GM12878 (cell line): ENCODE results near the gene CEP170B. TPM values are rescaled to one million over a fixed set of nuclear protein-coding genes. Genes with fewer than 3 reads are reported as not detected.
"Not testable (repeated sequence)": the region's sequence is repeated elsewhere in the genome, so short reads cannot be mapped to it uniquely, and the experiment has no call there.

Experiments used
- ATAC-seq: fragments of 200-7000 bp; cut with Tn5 transposase; 3 replicates; pipeline ENCODE4 v1.9.1; 2020; ENCODE audit warnings: mild to moderate bottlenecking, moderate library complexity
- BruUV-seq: library from RNA; stranded (reverse); fragments of 400-500 nt; replicated peaks from 2 replicates; lab custom pipeline; 2021; lab: Mats Ljungman, UMichigan
- CTCF ChIA-PET: fragments of 300-600 bp; sonication (Branson Sonifier 250); formaldehyde crosslinking; extraction: SDS; loops from one replicate; lab custom pipeline; 2021; ENCODE audit warnings: inconsistent platforms; lab: Yijun Ruan, JAX
- POLR2A ChIA-PET: fragments of 350-600 bp; formaldehyde crosslinking; extraction: SDS; loops from one replicate; lab custom pipeline; 2021; ENCODE audit warnings: inconsistent platforms; lab: Charles Lee
- RAD21 ChIA-PET: fragments of 300-600 bp; sonication (Branson Sonifier 250); formaldehyde crosslinking; loops from one replicate; lab custom pipeline; 2023; ENCODE audit warnings: antibody characterized with exemption; ENCODE audit not compliant: unreplicated experiment; lab: Charles Lee
- SMC1A ChIA-PET: fragments of 300-600 bp; sonication (Branson Sonifier 250); formaldehyde crosslinking; loops from one replicate; lab custom pipeline; 2023; ENCODE audit not compliant: unreplicated experiment, uncharacterized antibody; lab: Charles Lee
- DNase-seq: peaks from one replicate; pipeline ENCODE4 v3.0.0-alpha.2; 2011; ENCODE audit warnings: low read depth, low spot score
- FAIRE-seq: peaks from 3 replicates; lab custom pipeline; 2011; peaks lifted over from hg19 to GRCh38; lab: Jason Lieb, UNC
- H2AFZ ChIP-seq: 2 replicates; pipeline ENCODE4 v1.6.0; 2011; ENCODE audit warnings: low read depth, low read length, control low read depth; ENCODE audit not compliant: control insufficient read depth
- H3K27ac ChIP-seq: 2 replicates; pipeline ENCODE4 v1.5.1; 2011; ENCODE audit warnings: control low read depth; ENCODE audit not compliant: control insufficient read depth, insufficient read depth
- H3K27me3 ChIP-seq, 2 experiments: replicated peaks in 1 of 2; 2 replicates each; pipeline versions ENCODE4 v1.6.0 to v1.6.1; 2011; ENCODE audit warnings: low read length in 1 of 2; ENCODE audit not compliant: control insufficient read depth in 2 of 2, insufficient read depth in 2 of 2
- H3K36me3 ChIP-seq, 2 experiments: 2 replicates each; pipeline ENCODE4 v1.5.1; 2011; ENCODE audit warnings: low read length in 1 of 2; ENCODE audit not compliant: control insufficient read depth in 2 of 2, insufficient read depth in 2 of 2
- H3K4me1 ChIP-seq: 2 replicates; pipeline ENCODE4 v1.6.1; 2011; ENCODE audit warnings: mild to moderate bottlenecking, low read length, moderate library complexity, mixed read lengths; ENCODE audit not compliant: control insufficient read depth, insufficient read depth
- H3K4me2 ChIP-seq: 2 replicates; pipeline ENCODE4 v1.6.0; 2011; ENCODE audit warnings: control low read depth; ENCODE audit not compliant: control insufficient read depth, insufficient read depth
- H3K4me3 ChIP-seq: fragments of 200-600 bp; sonication (generic); 2 replicates; pipeline ENCODE4 v1.5.1; 2016
- H3K79me2 ChIP-seq: 2 replicates; pipeline ENCODE4 v1.6.0; 2011; ENCODE audit warnings: low read length; ENCODE audit not compliant: control insufficient read depth, insufficient read depth
- H3K9ac ChIP-seq: 2 replicates; pipeline ENCODE4 v1.8.0; 2011; ENCODE audit warnings: low read length, control low read depth, mixed read lengths; ENCODE audit not compliant: control insufficient read depth, insufficient read depth
- H3K9me3 ChIP-seq: replicated peaks from 3 replicates; pipeline ENCODE4 v1.5.1; 2011; ENCODE audit warnings: mild to moderate bottlenecking, low read length; ENCODE audit not compliant: control insufficient read depth, insufficient read depth
- H4K20me1 ChIP-seq: 2 replicates; pipeline ENCODE4 v1.6.0; 2011; ENCODE audit not compliant: control insufficient read depth, insufficient read depth
- IKZF2 ChIP-seq, 2 experiments: fragments of 450-650 bp; IDR thresholded peaks; 2 replicates each; pipeline ENCODE4 v1.6.1; 2017; ENCODE audit warnings: mild to moderate bottlenecking in 2 of 2, moderate library complexity in 2 of 2
- RCOR1 ChIP-seq: conservative IDR thresholded peaks from 2 replicates; pipeline ENCODE4 v1.6.1; 2012; ENCODE audit warnings: low read depth, low read length, improper control_type of control experiment
- RUNX3 ChIP-seq: IDR thresholded peaks from 2 replicates; pipeline ENCODE4 v1.6.1; 2012; ENCODE audit warnings: low read length, inconsistent platforms
- ZBTB4 ChIP-seq: fragments of 450-650 bp; formaldehyde crosslinking; IDR thresholded peaks from 2 replicates; pipeline ENCODE4 v1.4.0; 2022; ENCODE audit warnings: mild to moderate bottlenecking, moderate library complexity
- WGBS: methylation state at CpG from one replicate; pipeline ENCODE4 v1.1.6; 2016; ENCODE audit warnings: low lambda C conversion rate; ENCODE audit not compliant: insufficient replicate concordance, insufficient coverage; ENCODE audit errors: missing lambda C conversion rate; 5-methylcytosine and 5-hydroxymethylcytosine counted together
- in situ Hi-C: fragments of 300-500 bp; cut with MboI; formaldehyde crosslinking; loops from 9 replicates; pipeline ENCODE4 v1.14.3; 2018; ENCODE audit warnings: mixed read lengths
- intact Hi-C: fragments of 100-400 bp; cut with micrococcal nuclease; formaldehyde crosslinking; loops from one replicate; pipeline ENCODE4 v1.14.2; 2022; ENCODE audit not compliant: unreplicated experiment
- polyA plus RNA-seq, 11 experiments: library from polyadenylated mRNA; depleted of rRNA in 4 of 11; unstranded in 6 of 11; stranded (reverse) in 5 of 11; fragments of >200 nt; fragmentation: Nextera tagmentation in 4 of 11; fragmentation: Illumina TruSeq in 1 of 11; extraction: Ambion mirVana in 4 of 11; extraction: Trizol in 1 of 11; gene quantifications; 1 replicate in 1 of 11; 2 replicates in 10 of 11; pipeline versions ENCODE4 v1.2.1 to v1.2.3, GENCODE V29; 2011 to 2016; ENCODE audit warnings: inconsistent platforms in 2 of 11, missing spikeins in 2 of 11, low read depth in 1 of 11
- total RNA-seq, 4 experiments: library from RNA; depleted of rRNA in 3 of 4; stranded (reverse); fragments of >200 nt in 3 of 4; fragmentation: Illumina TruSeq in 1 of 4; extraction: Trizol in 1 of 4; gene quantifications; 2 replicates each; pipeline versions ENCODE4 v1.2.1 to v1.2.3, GENCODE V29; 2013 to 2021

CEP170B gene
- total and polyA plus RNA-seq, 10 of the 15 experiments (the other 5 are each of a cell fraction or from before 2014, with no cell fraction given), result 0.01 to 0.44 (median 0.05) TPM; not detected in 4

- no peak for TF ChIP-seq RCOR1
- TF ChIP-seq RUNX3, result no peak
- TF ChIP-seq ZBTB4, result no peak
- no peak for TF ChIP-seq IKZF2 (IDR thresholded peaks at IDR 0.05)
Measured at GRCh38 chr14:104942586-104942985, 77.5 kb downstream of the CEP170B start (continued).

- H3K4me3 ChIP-seq, in situ Hi-C loops, RAD21 ChIA-PET, H3K9me3 ChIP-seq, POLR2A ChIA-PET, SMC1A ChIA-PET, H3K4me1 ChIP-seq, CTCF ChIA-PET, H3K79me2 ChIP-seq, H3K9ac ChIP-seq, ATAC-seq, DNase-seq, H3K36me3 ChIP-seq, BruUV-seq, intact Hi-C loops, H4K20me1 ChIP-seq, H3K4me2 ChIP-seq, H3K27me3 ChIP-seq, H2AFZ ChIP-seq, FAIRE-seq, H3K27ac ChIP-seq: not testable (repeated sequence)
- 62% methylated on average over 27 of the region's 29 CpGs for WGBS
Measured at GRCh38 chr14:104943216-104944015, 78.3 kb downstream of the CEP170B start.

- intact Hi-C loops, in situ Hi-C loops, FAIRE-seq, BruUV-seq, RAD21 ChIA-PET, SMC1A ChIA-PET, H3K4me3 ChIP-seq, H4K20me1 ChIP-seq, DNase-seq, H3K27ac ChIP-seq, H2AFZ ChIP-seq, H3K9ac ChIP-seq, H3K4me1 ChIP-seq, POLR2A ChIA-PET, ATAC-seq, H3K36me3 ChIP-seq, H3K79me2 ChIP-seq, H3K9me3 ChIP-seq, H3K4me2 ChIP-seq, CTCF ChIA-PET, H3K27me3 ChIP-seq: not testable (repeated sequence)
- 21% methylated on average over 6 of the region's 6 CpGs for WGBS
Measured at GRCh38 chr14:104944016-104944308, 78.9 kb downstream of the CEP170B start.
